Right cardiac atrium (tissue), 5 donors: ENCODE measurements around the gene CDH4. TPM values are rescaled to one million over a fixed set of nuclear protein-coding genes. Genes with fewer than 3 reads are reported as not detected.
A peak's percentile ranks its signal among the peaks of the same experiment; 100 is the strongest.

ENCODE experiments used
- ATAC-seq, 2 donors: fragments of 200-7000 bp; cut with Tn5 transposase; one replicate each; pipeline versions ENCODE4 v1.8.0 to v1.9.1; 2020; ENCODE audit warnings: moderate library complexity in 2 of 2, mild to moderate bottlenecking in 1 of 2
- DNase-seq, 3 donors: peaks; one replicate each; pipeline ENCODE4 v3.0.0-alpha.2; 2020
- H3K27ac ChIP-seq: one replicate; pipeline ENCODE4 v1.5.1; 2013; ENCODE audit warnings: mild to moderate bottlenecking, low read length, control low read depth, moderate library complexity
- H3K27me3 ChIP-seq: one replicate; pipeline ENCODE4 v1.6.1; 2013; ENCODE audit not compliant: control insufficient read depth, insufficient read depth
- H3K4me1 ChIP-seq: one replicate; pipeline ENCODE4 v1.6.1; 2013; ENCODE audit warnings: low read length; ENCODE audit not compliant: control insufficient read depth, insufficient read depth
- H3K4me3 ChIP-seq: one replicate; pipeline ENCODE4 v1.5.1; 2013; ENCODE audit warnings: low read length, control low read depth
- H3K9me3 ChIP-seq: one replicate; pipeline ENCODE4 v1.6.1; 2013; ENCODE audit warnings: low read length; ENCODE audit not compliant: control insufficient read depth
- WGBS: extraction: QIAGEN DNeasy Blood & Tissue Kit; methylation state at CpG from one replicate; pipeline ENCODE4 v1.1.7; 2013; 5-methylcytosine and 5-hydroxymethylcytosine counted together
- intact Hi-C, 4 donors: fragments of 100-400 bp; cut with DNase I; formaldehyde crosslinking; loops; one replicate each; pipeline versions ENCODE4 v1.11.0 to v1.14.0; 2022 to 2023
- polyA plus RNA-seq: library from polyadenylated mRNA; stranded (reverse); fragments of 200-250 nt; gene quantifications from one replicate; pipeline ENCODE4 v1.2.3, GENCODE V29; 2013
- total RNA-seq, 4 donors: library from RNA; stranded (reverse); fragmentation: NEBNext Ultra II Directional; extraction: Animal tissue kit (Norgen Biotek cat#: 25700); gene quantifications; one replicate each; pipeline ENCODE4 v1.2.1, GENCODE V29; 2021
- donor health status: healthy with polysubstance abuse.
- donor health status: DM: no; HTN: yes; CAD: no.
- donor health status: DM: no; HTN: no; CAD: no.
- donor health status: DM: no; HTN: yes; CAD: no; lungs with severe emphysema.
- donor health status: DM: yes; HTN: yes; CAD: no.

The CDH4 gene
- total and polyA plus RNA-seq, 5 donors = 0.21 to 1.0 (median 0.39) TPM

DNA sequence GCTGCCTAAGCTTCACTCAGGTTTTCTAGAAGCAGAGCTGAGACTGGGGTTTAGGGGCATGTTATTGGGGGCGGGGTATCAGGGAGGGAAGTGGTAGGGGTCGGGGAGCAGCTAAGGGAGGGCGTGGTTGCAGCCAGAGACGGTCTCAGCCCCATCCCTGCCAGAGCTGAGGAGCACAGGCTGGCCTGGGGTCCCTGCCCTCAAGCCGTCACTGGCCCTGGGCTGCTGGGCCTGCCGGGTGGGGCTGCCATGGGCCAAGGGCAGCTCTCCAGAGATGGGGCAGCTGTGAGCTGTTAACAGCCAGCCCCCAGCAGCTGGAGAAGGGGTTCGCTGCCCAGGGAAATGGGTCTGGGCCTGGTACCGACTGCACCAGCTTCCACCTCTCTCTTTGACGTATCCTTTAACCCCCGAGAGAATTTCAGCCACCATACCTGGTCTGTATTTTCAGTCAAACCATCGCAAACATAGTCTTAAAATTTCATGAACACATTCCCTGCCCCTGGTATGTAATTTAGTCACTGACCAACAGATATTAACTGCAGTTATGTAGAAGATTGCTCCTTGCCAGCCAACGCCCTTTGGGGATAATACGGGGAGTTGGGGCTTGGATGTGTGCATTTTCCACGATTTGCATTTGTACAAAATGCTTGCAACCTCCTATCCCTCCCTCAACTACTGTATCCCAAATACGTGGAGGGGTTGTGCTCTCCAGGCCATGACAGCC lies 560.2 kb downstream of the CDH4 start:
- Histone ChIP-seq H3K4me1 (no peaks in the 10 kb centered on the region), H3K4me3 (no peak overlapping the region), H3K9me3 (no peaks in the 10 kb centered on the region), H3K27ac (no peak overlapping the region), H3K27me3 (no peaks in the 10 kb centered on the region)
- ATAC-seq (no peak), DNase-seq (no peak)
- WGBS = 74% methylated on average over 15 of the region's 15 CpGs
- intact Hi-C loops = no loop called here

GRCh38 chr20:61812845-61813485 lies 560.9 kb downstream of the CDH4 start:
- Histone ChIP-seq H3K27ac (no peak overlapping the region), H3K4me1 (no peaks in the 10 kb centered on the region), H3K27me3 (no peaks in the 10 kb centered on the region), H3K4me3 (no peak overlapping the region), H3K9me3 (no peaks in the 10 kb centered on the region)
- ATAC-seq (no peak), DNase-seq (no peak)
- intact Hi-C loops = no loop called here
- 73% methylated on average over 14 of the region's 14 CpGs for WGBS

- intact Hi-C loops = no loop called here
- Histone ChIP-seq H3K27ac (no peak overlapping the region), H3K27me3 (no peaks in the 10 kb centered on the region), H3K9me3 (no peaks in the 10 kb centered on the region), H3K4me3 (no peak overlapping the region), H3K4me1 (no peaks in the 10 kb centered on the region)
- WGBS = 78% methylated on average over 7 of the region's 7 CpGs
- ATAC-seq (no peak), DNase-seq (no peak)
Measured at GRCh38 chr20:61813791-61814190, 561.7 kb downstream of the CDH4 start.

- no peak overlapping the region for H3K27ac ChIP-seq
- no peak overlapping the region for H3K4me3 ChIP-seq
- ATAC-seq = no peak
- H3K27me3 ChIP-seq = no peaks in the 10 kb centered on the region
- DNase-seq = peak in 1 of 3 donors; percentile 37
- H3K4me1 ChIP-seq = no peaks in the 10 kb centered on the region
- 87% methylated on average over 11 of the region's 11 CpGs for WGBS
- intact Hi-C loops = no loop called here
- no peaks in the 10 kb centered on the region for H3K9me3 ChIP-seq
Measured at GRCh38 chr20:61814244-61814643, 562.2 kb downstream of the CDH4 start.

- ATAC-seq (no peak), DNase-seq (no peak)
- intact Hi-C loops = no loop called here
- WGBS = 61% methylated on average over 9 of the region's 9 CpGs
- no peaks in the 10 kb centered on the region for H3K27me3 ChIP-seq
- H3K4me1 ChIP-seq = no peaks in the 10 kb centered on the region
- H3K4me3 ChIP-seq = no peak overlapping the region
- H3K9me3 ChIP-seq = no peaks in the 10 kb centered on the region
- no peak overlapping the region for H3K27ac ChIP-seq
Measured at GRCh38 chr20:61814726-61815125, 562.7 kb downstream of the CDH4 start.

GRCh38 chr20:61815176-61815575 lies 563.1 kb downstream of the CDH4 start:
- DNase-seq (no peak), ATAC-seq (no peak)
- no peak overlapping the region for H3K27ac ChIP-seq
- no peaks in the 10 kb centered on the region for H3K9me3 ChIP-seq
- no peaks in the 10 kb centered on the region for H3K27me3 ChIP-seq
- H3K4me3 ChIP-seq = no peak overlapping the region
- no peaks in the 10 kb centered on the region for H3K4me1 ChIP-seq
- WGBS = 81% methylated on average over 15 of the region's 15 CpGs
- intact Hi-C loops = no loop called here

DNA sequence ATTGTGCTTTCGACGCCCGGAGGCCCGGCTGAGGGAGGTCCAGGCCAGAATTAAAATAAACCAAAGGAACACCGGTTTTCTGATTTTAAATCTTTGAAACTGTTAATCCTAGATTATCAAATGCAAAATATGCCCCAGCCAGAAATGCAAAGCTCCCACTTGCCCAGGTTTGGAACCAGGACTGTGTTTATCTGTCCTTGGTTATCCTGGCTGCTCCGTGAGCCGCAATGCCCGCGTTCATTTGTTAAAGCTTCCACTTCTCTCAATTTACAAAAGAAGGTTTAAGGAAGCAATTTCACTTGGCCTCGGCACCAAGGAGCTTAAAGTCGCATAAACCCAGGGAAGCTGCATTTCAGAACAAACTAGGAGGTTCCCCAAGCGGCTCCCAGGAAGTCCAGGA lies 563.6 kb downstream of the CDH4 start:
- DNase-seq = no peak
- intact Hi-C loops = no loop called here
- H3K4me3 ChIP-seq = no peak overlapping the region

GRCh38 chr20:61816606-61817460 lies 564.8 kb downstream of the CDH4 start:
- WGBS = 76% methylated on average over 25 of the region's 25 CpGs
- intact Hi-C loops = no loop called here
- no peaks in the 10 kb centered on the region for H3K27me3 ChIP-seq
- no peak overlapping the region for H3K27ac ChIP-seq
- H3K4me1 ChIP-seq = no peaks in the 10 kb centered on the region
- no peak overlapping the region for H3K4me3 ChIP-seq
- H3K9me3 ChIP-seq = no peaks in the 10 kb centered on the region
- ATAC-seq (no peak), DNase-seq (peak in 1 of 3 donors; percentile 4)

More for the DNA sequence above, 563.6 kb downstream of the CDH4 start:
- no peaks in the 10 kb centered on the region for H3K4me1 ChIP-seq
- no peak for ATAC-seq
- H3K27me3 ChIP-seq = no peaks in the 10 kb centered on the region
- WGBS = 75% methylated on average over 12 of the region's 12 CpGs
- H3K9me3 ChIP-seq = no peaks in the 10 kb centered on the region
- H3K27ac ChIP-seq = no peak overlapping the region

- H3K4me3 ChIP-seq = no peak overlapping the region
- DNase-seq (peak in 2 of 3 donors; percentile 4 to 18), ATAC-seq (no peak)
- no peak overlapping the region for H3K27ac ChIP-seq
- intact Hi-C loops = no loop called here
- no peaks in the 10 kb centered on the region for H3K27me3 ChIP-seq
- WGBS = 71% methylated on average over 13 of the region's 13 CpGs
- H3K4me1 ChIP-seq = no peaks in the 10 kb centered on the region
- H3K9me3 ChIP-seq = no peaks in the 10 kb centered on the region
Measured at GRCh38 chr20:61817575-61817974, 565.5 kb downstream of the CDH4 start.

DNA sequence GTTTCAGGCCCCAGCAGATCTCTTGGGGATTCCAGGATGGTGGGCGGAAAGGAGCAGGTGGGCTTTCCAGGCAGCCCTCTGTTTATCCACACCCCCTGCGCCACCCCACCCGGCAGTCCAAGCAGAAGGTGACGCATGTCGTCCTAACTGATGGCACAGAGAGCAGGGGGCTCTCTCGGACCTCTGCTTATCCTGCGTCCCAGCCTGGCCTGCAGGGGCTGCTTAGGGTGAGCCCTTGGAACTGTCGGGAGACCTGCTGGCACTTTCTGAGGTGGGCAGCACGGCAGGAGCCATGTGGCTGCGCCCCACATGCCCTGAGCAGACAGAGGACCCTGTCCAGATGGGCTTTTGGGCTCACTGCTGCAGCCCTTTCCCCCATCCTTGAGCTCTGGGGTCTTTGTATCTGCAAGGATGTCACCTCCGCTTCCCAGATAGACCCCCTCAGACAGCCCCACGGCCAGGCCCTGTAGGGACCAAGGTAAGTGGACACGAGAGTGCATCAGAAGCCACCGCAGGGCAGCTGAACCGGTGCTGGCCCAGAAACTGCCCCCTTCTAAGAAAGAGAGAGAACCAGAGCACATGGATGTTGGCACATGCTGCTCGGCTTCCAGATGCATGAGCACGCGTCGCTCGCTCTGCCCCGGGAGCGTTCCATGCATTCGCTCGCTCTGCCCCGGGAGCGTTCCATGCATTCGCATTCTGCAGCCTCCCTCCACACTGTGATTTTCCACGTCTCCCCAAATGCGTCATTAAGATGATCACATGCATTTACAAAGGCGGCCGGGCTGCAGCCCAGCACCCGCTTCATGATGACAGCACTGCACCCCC lies 566.9 kb downstream of the CDH4 start:
- no peak for ATAC-seq
- no peak overlapping the region for H3K4me3 ChIP-seq
- peak in 2 of 3 donors; percentile 4 to 38 for DNase-seq
- H3K27me3 ChIP-seq = no peaks in the 10 kb centered on the region
- intact Hi-C loops = no loop called here
- WGBS = 83% methylated on average over 32 of the region's 32 CpGs
- no peak overlapping the region for H3K27ac ChIP-seq
- no peaks in the 10 kb centered on the region for H3K9me3 ChIP-seq
- no peaks in the 10 kb centered on the region for H3K4me1 ChIP-seq
